IPS DF 4.7 (cell line): ENCODE data around the gene CNTN5.

Experiments used
- DNase-seq: peaks from one replicate; pipeline ENCODE4 v3.0.0-alpha.2; 2013; ENCODE audit warnings: low spot score; ENCODE audit errors: extremely low read depth

CNTN5 gene

DNA sequence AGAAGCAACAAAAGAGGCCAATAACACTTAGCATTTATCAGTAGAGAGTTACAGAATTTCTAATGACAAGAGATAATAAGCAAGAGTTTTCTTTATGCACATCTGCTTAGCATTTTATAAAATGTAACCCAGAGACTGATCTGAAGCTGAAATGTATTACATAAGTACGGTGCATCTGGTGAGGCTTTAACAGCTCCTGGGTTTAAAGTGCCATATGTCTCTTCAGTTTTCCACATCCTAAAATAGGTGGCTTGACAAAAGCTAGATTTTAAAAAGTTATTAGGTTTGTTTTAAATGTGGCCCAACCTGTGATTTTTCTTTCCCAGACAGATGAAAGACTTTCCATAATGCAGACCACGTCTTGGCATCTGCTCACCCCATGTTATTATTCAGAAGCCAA lies 1045.7 kb downstream of the CNTN5 start:
- no peak for DNase-seq

GRCh38 chr11:100068116-100068515 lies 1047.4 kb downstream of the CNTN5 start:
- no peak for DNase-seq

DNA sequence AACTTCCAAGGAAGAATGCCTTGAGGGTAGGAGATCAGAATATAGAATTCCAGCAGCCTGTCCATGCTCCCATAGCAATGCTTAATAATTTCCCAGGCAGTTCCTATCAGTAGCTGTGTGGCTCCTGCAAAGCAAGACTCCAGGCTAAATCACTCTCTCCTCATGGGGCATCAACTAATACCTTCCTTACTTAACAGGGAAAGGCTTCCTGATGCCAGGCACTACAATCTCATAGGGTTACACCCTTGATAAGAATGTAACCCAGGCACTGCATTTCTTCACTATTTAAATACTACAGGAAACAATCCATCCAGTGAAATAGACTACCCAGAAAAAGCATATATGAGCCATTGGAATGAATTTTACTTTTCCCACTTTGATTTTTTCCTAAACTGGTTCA lies 1051.4 kb downstream of the CNTN5 start:
- DNase-seq, result no peak

GRCh38 chr11:100080381-100080780 lies 1059.6 kb downstream of the CNTN5 start:
- no peak for DNase-seq

DNA sequence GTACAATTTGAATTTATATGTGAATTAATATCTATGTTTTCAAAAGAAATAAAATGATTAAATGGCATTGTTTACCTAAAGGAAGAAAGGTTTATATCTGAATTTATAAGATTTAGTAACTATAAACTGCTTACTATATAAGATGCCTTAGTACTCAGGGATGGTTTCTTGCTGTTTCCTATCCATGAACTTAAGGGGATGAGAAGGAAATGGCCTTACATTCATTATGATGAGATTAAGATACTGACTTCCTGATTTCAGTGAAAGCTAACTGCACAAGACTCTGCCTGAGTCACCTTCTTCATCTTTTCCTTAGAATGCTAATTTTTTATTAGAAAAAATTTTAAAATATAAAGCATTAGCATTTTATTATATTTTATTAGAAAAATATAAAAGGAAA lies 1060.1 kb downstream of the CNTN5 start:
- no peak for DNase-seq

- no peak for DNase-seq
Observed at GRCh38 chr11:100093698-100094097, 1072.9 kb downstream of the CNTN5 start.

GRCh38 chr11:100094121-100094865 lies 1073.5 kb downstream of the CNTN5 start:
- no peak for DNase-seq

- no peak for DNase-seq
Observed at GRCh38 chr11:100095809-100096208, 1075.1 kb downstream of the CNTN5 start.

GRCh38 chr11:100098560-100098959 lies 1077.8 kb downstream of the CNTN5 start:
- DNase-seq, result no peak

GRCh38 chr11:100105255-100105981 lies 1084.7 kb downstream of the CNTN5 start:
- no peak for DNase-seq

DNA sequence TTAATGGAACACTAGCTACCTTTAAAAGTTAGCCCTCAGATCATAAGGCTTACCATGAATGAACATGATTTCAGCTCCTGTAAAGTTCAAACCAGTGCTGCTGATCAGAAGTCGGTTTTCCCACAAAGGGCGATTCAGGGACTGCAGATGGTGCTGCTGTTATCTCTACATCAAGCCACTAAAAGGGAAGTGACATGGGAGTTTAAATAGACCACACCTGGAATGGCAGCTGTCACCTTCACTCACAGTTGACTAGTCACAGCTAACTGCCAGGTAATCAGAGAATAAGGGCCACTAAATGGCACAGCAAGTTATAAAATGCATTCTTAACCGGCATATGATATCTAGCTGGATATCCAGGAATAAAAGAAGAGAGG lies 1085.2 kb downstream of the CNTN5 start:
- DNase-seq, result no peak

DNA sequence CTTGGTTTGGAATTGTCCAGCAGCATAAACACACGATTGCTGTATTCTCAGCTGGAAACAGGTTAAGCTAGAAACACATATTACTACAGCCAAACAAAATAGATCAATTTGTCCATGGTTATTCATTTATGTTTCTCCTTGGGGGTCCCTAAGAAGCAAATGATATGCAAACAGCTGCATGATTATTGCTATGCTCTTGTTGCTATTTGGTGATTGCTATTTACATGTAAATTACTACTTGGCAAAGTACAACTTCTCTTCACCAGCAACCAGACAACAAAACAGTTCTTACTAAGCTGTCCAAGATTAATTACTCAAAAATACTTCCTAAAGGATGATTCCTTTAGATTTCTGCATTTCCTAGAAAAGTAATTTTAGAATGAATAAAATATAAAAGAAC lies 1098.4 kb downstream of the CNTN5 start:
- no peak for DNase-seq

GRCh38 chr11:100133114-100133513 lies 1112.4 kb downstream of the CNTN5 start:
- no peak for DNase-seq

DNA sequence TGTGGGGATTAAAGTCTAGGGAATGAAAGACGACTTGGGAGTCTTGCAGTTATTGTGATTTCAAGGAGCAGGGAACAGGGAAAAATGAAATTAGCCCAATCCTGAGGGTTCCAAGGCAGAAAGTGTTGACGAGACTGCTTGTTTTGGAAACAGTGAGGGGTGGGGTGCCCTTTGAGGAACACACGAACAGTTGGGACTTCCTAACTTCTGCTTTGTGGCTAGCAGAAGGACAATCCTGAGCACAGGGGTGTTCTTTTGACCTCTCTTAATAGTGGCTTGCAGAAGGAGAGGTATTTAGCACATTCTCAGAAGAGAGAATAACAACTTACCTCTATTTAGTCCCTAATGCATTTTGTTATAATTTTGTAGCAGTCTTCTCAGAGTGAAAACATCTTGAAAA lies 1120.5 kb downstream of the CNTN5 start:
- no peak for DNase-seq

- no peak for DNase-seq
Observed at GRCh38 chr11:100151944-100152343, 1131.2 kb downstream of the CNTN5 start.

- DNase-seq, result no peak
Observed at GRCh38 chr11:100152766-100153165, 1132.0 kb downstream of the CNTN5 start.

GRCh38 chr11:100163471-100163870 lies 1142.7 kb downstream of the CNTN5 start:
- no peak for DNase-seq

DNA sequence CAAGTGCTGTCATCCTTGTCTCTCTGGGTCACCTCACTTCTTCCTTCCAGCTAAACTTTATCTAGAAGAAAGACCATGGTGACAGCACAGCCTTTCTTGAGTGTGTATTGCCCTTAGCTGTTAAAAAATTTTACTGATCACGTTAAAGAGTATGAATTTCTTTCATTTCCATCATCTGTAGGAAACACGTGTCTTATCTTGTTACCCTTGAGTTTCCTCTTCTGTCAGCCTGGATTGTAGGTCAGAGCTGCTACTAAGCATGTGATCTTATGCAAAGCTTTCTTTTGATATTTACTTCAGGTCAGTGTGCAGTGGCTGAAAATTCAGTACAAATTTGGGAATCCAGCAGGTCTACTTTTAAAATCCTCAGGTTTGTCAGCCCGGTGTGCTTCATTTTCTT lies 1154.1 kb downstream of the CNTN5 start:
- no peak for DNase-seq

GRCh38 chr11:100176456-100176855 lies 1155.7 kb downstream of the CNTN5 start:
- DNase-seq, result no peak

DNA sequence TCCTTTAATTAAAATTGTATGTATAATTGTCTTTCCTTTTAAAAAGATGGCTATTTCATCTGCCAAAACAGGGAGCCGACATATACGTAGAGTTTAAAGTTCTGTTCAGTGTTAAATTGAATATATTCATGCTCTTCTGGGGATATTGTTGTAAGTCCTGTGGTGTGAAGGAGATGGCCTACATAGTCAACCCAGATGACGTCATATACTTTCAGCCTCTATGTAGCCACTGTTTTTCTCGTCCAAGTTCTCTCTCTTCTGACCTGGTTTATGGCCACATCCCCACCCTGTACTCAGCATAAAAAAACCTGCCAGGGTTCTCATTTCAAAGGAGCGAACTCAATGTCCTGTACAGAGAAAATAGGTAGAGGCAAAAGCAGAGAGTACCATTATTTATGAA lies 1156.9 kb downstream of the CNTN5 start:
- DNase-seq, result no peak

DNA sequence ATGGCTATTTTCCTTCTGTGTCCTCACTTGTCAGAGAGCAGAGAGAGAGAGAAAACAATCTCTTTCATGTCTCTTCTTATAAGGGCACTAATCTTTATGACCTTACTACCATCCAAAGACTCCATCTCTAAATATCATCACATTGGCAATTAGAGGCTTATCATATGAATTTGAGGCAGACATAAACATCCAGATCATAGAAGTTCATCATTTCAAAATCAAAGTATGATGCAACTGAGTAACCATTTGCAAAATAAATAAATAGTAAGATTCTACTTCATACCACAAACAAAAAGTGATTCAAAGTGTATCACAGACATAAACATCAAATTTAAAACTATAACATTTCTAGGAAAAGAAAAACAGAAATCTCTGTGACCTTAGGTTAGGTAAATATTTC lies 1161.6 kb downstream of the CNTN5 start:
- no peak for DNase-seq

DNA sequence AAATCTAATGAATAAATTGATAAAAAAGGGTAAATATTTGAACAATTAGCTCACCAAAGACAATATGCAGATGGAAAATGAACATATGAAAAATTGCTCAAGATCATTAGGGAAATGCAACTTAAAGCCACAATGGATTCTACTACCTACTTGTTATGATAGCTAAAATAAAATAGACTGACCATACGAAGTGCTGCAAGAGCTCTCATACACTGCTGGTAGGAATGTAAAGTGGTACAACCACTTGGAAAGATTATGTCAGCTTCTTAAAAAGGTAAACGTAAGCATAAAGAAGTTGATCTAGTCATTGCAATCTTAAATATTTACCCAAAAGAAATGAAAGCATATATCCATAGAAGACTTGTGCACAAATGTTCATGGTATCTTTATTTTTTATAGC lies 1162.2 kb downstream of the CNTN5 start:
- no peak for DNase-seq

GRCh38 chr11:100185588-100185987 lies 1164.8 kb downstream of the CNTN5 start:
- DNase-seq, result no peak
